PFSK-1 (cell line): ENCODE measurements around the gene RANBP17.

Source experiments
- FOXP2 ChIP-seq: optimal IDR thresholded peaks from 2 replicates; pipeline ENCODE3; 2011; ENCODE audit warnings: borderline replicate concordance, control low read depth, inconsistent platforms; ENCODE audit not compliant: insufficient read depth; ENCODE audit errors: extremely low read length, extremely low read depth
- POLR2AphosphoS5 ChIP-seq: IDR thresholded peaks from 2 replicates; pipeline ENCODE4 v1.6.1; 2012; ENCODE audit warnings: low read depth, mild to moderate bottlenecking, control low read depth, low read length, moderate library complexity
- REST ChIP-seq, 2 experiments: IDR thresholded peaks; 2 replicates each; pipeline versions ENCODE4 v1.6.1 to v1.8.0; 2011 to 2012; ENCODE audit warnings: low read depth in 2 of 2, low read length in 2 of 2, control low read depth in 1 of 2, inconsistent platforms in 1 of 2, mild to moderate bottlenecking in 1 of 2, moderate library complexity in 1 of 2; ENCODE audit not compliant: insufficient read depth in 1 of 2
- SIN3A ChIP-seq: IDR thresholded peaks from 2 replicates; pipeline ENCODE4 v1.6.1; 2012; ENCODE audit warnings: mild to moderate bottlenecking, low read length, moderate library complexity, borderline replicate concordance; ENCODE audit not compliant: insufficient read depth
- TAF1 ChIP-seq: IDR thresholded peaks from 2 replicates; pipeline ENCODE4 v1.6.1; 2012; ENCODE audit warnings: low read length, control low read depth, borderline replicate concordance; ENCODE audit not compliant: insufficient read depth

The RANBP17 gene

GRCh38 chr5:171310819-171311321, 449.1 kb downstream of the RANBP17 start:
- TF ChIP-seq SIN3A (no peak), TAF1 (no peak), REST (IDR thresholded peaks at IDR 0.05; ENCODE audit: insufficient read depth in 1 of 2, low read depth in 2 of 2, low read length in 2 of 2) (no peak), FOXP2 (no peak), POLR2AphosphoS5 (no peak)

DNA sequence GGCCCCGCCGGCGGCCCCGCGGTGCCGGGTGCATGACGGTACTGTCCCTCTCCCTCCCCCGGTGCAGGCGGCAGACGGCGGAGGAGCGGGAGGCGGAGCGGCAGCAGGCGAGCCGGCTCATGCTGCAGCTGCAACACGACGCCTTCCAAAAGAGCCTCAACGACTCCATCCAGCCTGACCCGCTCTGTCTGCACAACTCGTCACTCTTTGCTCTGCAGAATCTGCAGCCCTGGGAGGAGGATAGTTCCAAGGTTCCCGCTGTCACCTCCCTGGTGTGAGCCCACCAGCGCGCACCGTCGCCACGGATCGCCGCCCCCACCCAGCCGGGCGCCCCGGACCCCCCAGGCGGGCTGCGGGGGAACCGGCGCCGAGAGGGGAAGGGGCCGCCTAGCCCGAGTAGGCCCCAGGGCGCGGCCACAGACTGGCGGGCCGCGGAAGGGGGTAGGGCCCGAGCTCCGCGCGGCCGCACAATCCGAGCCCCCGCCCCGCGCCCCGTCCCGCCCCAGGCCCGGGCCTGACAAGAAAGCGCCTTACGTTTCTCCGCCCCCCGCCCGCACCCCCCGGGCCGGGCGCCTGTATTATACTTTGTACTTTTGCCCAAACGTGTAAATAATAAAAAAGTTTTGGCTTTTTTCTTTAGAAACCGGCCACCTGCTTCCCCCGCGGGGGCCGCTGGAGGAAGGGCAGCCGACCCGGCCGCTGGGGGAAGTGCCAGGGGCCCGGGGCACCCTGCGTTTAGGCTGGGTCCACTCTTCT, 449.7 kb downstream of the RANBP17 start:
- no peak for TF ChIP-seq TAF1
- TF ChIP-seq FOXP2 = no peak
- no peak for TF ChIP-seq REST (IDR thresholded peaks at IDR 0.05; ENCODE audit: insufficient read depth in 1 of 2, low read depth in 2 of 2, low read length in 2 of 2)
- no peak for TF ChIP-seq POLR2AphosphoS5
- TF ChIP-seq SIN3A = no peak

GRCh38 chr5:171312129-171312974, 450.5 kb downstream of the RANBP17 start:
- TF ChIP-seq FOXP2 (no peak), REST (IDR thresholded peaks at IDR 0.05; ENCODE audit: insufficient read depth in 1 of 2, low read depth in 2 of 2, low read length in 2 of 2) (no peak), TAF1 (no peak), POLR2AphosphoS5 (no peak), SIN3A (no peak)

GRCh38 chr5:171313481-171314206, 451.8 kb downstream of the RANBP17 start:
- TF ChIP-seq REST (IDR thresholded peaks at IDR 0.05; ENCODE audit: insufficient read depth in 1 of 2, low read depth in 2 of 2, low read length in 2 of 2) (no peak), POLR2AphosphoS5 (no peak), TAF1 (no peak), SIN3A (no peak), FOXP2 (no peak)
